Psoas muscle (tissue), 8 donors: Measurements from ENCODE around the gene PLB1. TPM values are rescaled to one million over a fixed set of nuclear protein-coding genes. Genes with fewer than 3 reads are reported as not detected.
A peak's percentile ranks its signal among the peaks of the same experiment; 100 is the strongest.

Source experiments
- ATAC-seq, 4 donors: fragments of 200-7000 bp; cut with Tn5 transposase; one replicate each; pipeline ENCODE4 v1.9.1; 2020; ENCODE audit warnings: moderate library complexity in 3 of 4, mild to moderate bottlenecking in 2 of 4
- DNase-seq, 2 donors: peaks; one replicate each; pipeline ENCODE4 v3.0.0-alpha.2; 2020
- H3K27ac ChIP-seq: fragments of 200-600 bp; one replicate; pipeline ENCODE4 v1.8.0; 2022
- H3K27me3 ChIP-seq, 3 donors: fragments of 200-600 bp in 1 of 3; one replicate each; pipeline versions ENCODE4 v1.6.1 to v1.8.0; 2013 to 2022; ENCODE audit warnings: low read length in 2 of 3, mild to moderate bottlenecking in 2 of 3, moderate library complexity in 1 of 3; ENCODE audit not compliant: insufficient read depth in 3 of 3
- H3K36me3 ChIP-seq, 2 donors: fragments of 200-600 bp in 1 of 2; one replicate each; pipeline versions ENCODE4 v1.6.1 to v1.8.0; 2013 to 2022; ENCODE audit warnings: low read depth in 1 of 2, mild to moderate bottlenecking in 1 of 2, moderate library complexity in 1 of 2; ENCODE audit not compliant: insufficient read depth in 1 of 2
- H3K4me1 ChIP-seq: fragments of 200-600 bp; one replicate; pipeline ENCODE4 v1.8.0; 2022
- H3K4me3 ChIP-seq: fragments of 200-600 bp; one replicate; pipeline ENCODE4 v1.8.0; 2022; ENCODE audit warnings: mild to moderate bottlenecking
- H3K9me3 ChIP-seq: fragments of 200-600 bp; one replicate; pipeline ENCODE4 v1.8.0; 2022
- CTCF ChIP-seq: fragments of 200-600 bp; IDR thresholded peaks from one replicate; pipeline ENCODE4 v1.8.0; 2022; ENCODE audit warnings: antibody characterized with exemption
- WGBS, 3 donors: extraction: QIAGEN DNeasy Blood & Tissue Kit; methylation state at CpG; one replicate each; pipeline versions ENCODE4 v1.1.6 to v1.1.7; 2013; 5-methylcytosine and 5-hydroxymethylcytosine counted together
- intact Hi-C, 2 donors: fragments of 100-400 bp; cut with DNase I; formaldehyde crosslinking; loops; one replicate each; pipeline versions ENCODE4 v1.11.0 to v1.14.2; 2022
- polyA plus RNA-seq, 3 donors: library from polyadenylated mRNA; stranded (reverse); fragments of 200-250 nt; gene quantifications; one replicate each; pipeline ENCODE4 v1.2.3, GENCODE V29; 2013
- total RNA-seq, 4 donors: library from RNA; stranded (reverse); fragmentation: NEBNext Ultra II Directional in 2 of 4; extraction: Animal tissue kit (Norgen Biotek cat#: 25700) in 2 of 4; gene quantifications; one replicate each; pipeline versions ENCODE4 v1.2.1 to v1.2.4, GENCODE V29; 2021 to 2023
- donor health status: healthy with polysubstance abuse.
- donor health status: DM: no; HTN: no; CAD: no; lungs with moderate emphysema.
- donor health status: Bipolar disorder and iron deficiency.
- donor health status: healthy.
- donor health status: DM: yes; HTN: yes; CAD: no.
- donor health status: DM: no; HTN: no; CAD: no.
- donor health status: DM: no; HTN: no; CAD: no.
- donor health status: DM: yes; HTN: yes; CAD: no.

PLB1 gene
- total and polyA plus RNA-seq, 7 donors: 0.63 to 4.9 (median 1.7) TPM

GRCh38 chr2:28592481-28592880, 96.6 kb downstream of the PLB1 start:
- intact Hi-C loops: loop anchor here (2.0 to 10.0 kb wide), 2 partner anchors 122 to 164 kb away; no protein-coding TSS in a partner anchor
- H3K36me3 ChIP-seq: no peaks in the 10 kb centered on the region
- H3K27me3 ChIP-seq: no peaks in the 10 kb centered on the region
- no peaks in the 10 kb centered on the region for H3K9me3 ChIP-seq
- DNase-seq (no peak), ATAC-seq (no peak)
- peaks cover 34% of the 10 kb centered on the region for H3K4me1 ChIP-seq
- no peak overlapping the region for H3K4me3 ChIP-seq
- no peak overlapping the region for H3K27ac ChIP-seq
- WGBS, 3 donors: 93 to 99% (median 98%) methylated on average over 3 of the region's 3 CpGs
- TF ChIP-seq CTCF: no peak

- no peaks in the 10 kb centered on the region for H3K36me3 ChIP-seq
- 58 to 75% (median 61%) methylated on average over 11 of the region's 11 CpGs for WGBS, 3 donors
- no peak overlapping the region for H3K4me3 ChIP-seq
- ATAC-seq (no peak), DNase-seq (no peak)
- no peak for TF ChIP-seq CTCF
- no peaks in the 10 kb centered on the region for H3K9me3 ChIP-seq
- H3K4me1 ChIP-seq: peaks cover 30% of the 10 kb centered on the region
- H3K27me3 ChIP-seq: no peaks in the 10 kb centered on the region
- H3K27ac ChIP-seq: no peak overlapping the region
- intact Hi-C loops: loop anchor here (2.0 to 10.0 kb wide), 2 partner anchors 122 to 164 kb away; no protein-coding TSS in a partner anchor
Measured at GRCh38 chr2:28593160-28593755, 97.4 kb downstream of the PLB1 start.

- Histone ChIP-seq H3K9me3 (no peaks in the 10 kb centered on the region), H3K4me1 (peaks cover 27% of the 10 kb centered on the region), H3K27me3 (no peaks in the 10 kb centered on the region), H3K4me3 (peak overlapping the region; percentile 11), H3K36me3 (no peaks in the 10 kb centered on the region), H3K27ac (peak overlapping the region; percentile 87)
- 47 to 65% (median 54%) methylated on average over 9 of the region's 9 CpGs for WGBS, 3 donors
- no peak for ATAC-seq
- no peak for TF ChIP-seq CTCF
- intact Hi-C loops: loop anchor here (1.0 to 10.0 kb wide), 3 partner anchors 121 to 163 kb away; partner anchors contain the start of gene PPP1CB (in 1 of the 2)
- no peak for DNase-seq
Measured at GRCh38 chr2:28594000-28594331, 98.1 kb downstream of the PLB1 start.

GRCh38 chr2:28594332-28595108, 98.7 kb downstream of the PLB1 start:
- DNase-seq (peak; percentile 87 to 92), ATAC-seq (peak; percentile 86 to 92 (median 90))
- H3K27ac ChIP-seq: peak overlapping the region; percentile 87
- TF ChIP-seq CTCF: peak; percentile 84
- H3K36me3 ChIP-seq: no peaks in the 10 kb centered on the region
- H3K4me3 ChIP-seq: peak overlapping the region; percentile 11
- peaks cover 27% of the 10 kb centered on the region for H3K4me1 ChIP-seq
- H3K27me3 ChIP-seq: no peaks in the 10 kb centered on the region
- intact Hi-C loops: loop anchor here in 1 of 2 donors (1.0 to 10.0 kb wide), 2 partner anchors 120 to 157 kb away; partner anchors contain the start of gene PPP1CB
- WGBS, 3 donors: 11 to 17% (median 14%) methylated on average over 20 of the region's 20 CpGs
- H3K9me3 ChIP-seq: no peaks in the 10 kb centered on the region
